ENCODE measurements around the gene ZNF317.

DNA sequence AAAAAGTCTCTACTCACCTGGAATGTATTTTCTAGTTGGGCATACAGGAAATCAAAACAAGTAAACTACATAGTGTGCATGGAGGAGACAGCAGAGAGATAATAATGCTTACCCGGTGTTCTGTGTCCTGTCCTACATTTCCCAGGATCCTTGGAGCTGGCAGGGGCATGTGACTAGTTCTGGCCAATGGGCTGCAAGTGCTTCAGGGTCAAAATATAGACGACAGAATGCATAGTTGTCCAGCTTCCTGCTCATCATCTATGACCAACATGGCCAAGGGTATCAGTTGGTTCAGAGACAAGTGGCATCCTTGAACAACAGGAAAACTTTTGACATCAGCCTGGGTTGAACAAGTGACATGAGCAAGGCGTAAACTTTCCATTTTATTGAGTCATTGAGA, 8.5 kb downstream of the ZNF317 start:
- TF ChIP-seq PKNOX1 (IDR thresholded peaks at IDR 0.05) (no peak), PML (IDR thresholded peaks at IDR 0.05; ENCODE audit: low read length) (no peak), PCBP2 (IDR thresholded peaks at IDR 0.05; ENCODE audit: low read depth, low read length, poor library complexity, severe bottlenecking) (no peak), HIVEP1 (CRISPR knock-in tag; IDR thresholded peaks at IDR 0.05) (no peak), EZH2 (IDR thresholded peaks at IDR 0.05; ENCODE audit: borderline replicate concordance, low read depth, low read length) (no peak), ELF1 (tag; IDR thresholded peaks at IDR 0.05) (no peak), CC2D1A (IDR thresholded peaks at IDR 0.05) (no peak), BRCA1 (IDR thresholded peaks at IDR 0.05) (no peak), BRCA1 (CRISPR knock-in tag; IDR thresholded peaks at IDR 0.05) (no peak), SMARCC2 (IDR thresholded peaks at IDR 0.05; ENCODE audit: low read depth) (no peak), ZNF146 (CRISPR knock-in tag; IDR thresholded peaks at IDR 0.05; ENCODE audit: unreplicated experiment) (no peak), ZKSCAN3 (CRISPR knock-in tag; IDR thresholded peaks at IDR 0.05) (no peak)
